GM12878 (cell line): Measurements from ENCODE around the gene HSPA1B. TPM values are rescaled to one million over a fixed set of nuclear protein-coding genes. Genes with fewer than 3 reads are reported as not detected.

Source experiments
- ATAC-seq: fragments of 200-7000 bp; cut with Tn5 transposase; 3 replicates; pipeline ENCODE4 v1.9.1; 2020; ENCODE audit warnings: mild to moderate bottlenecking, moderate library complexity
- BruUV-seq: library from RNA; stranded (reverse); fragments of 400-500 nt; replicated peaks from 2 replicates; lab custom pipeline; 2021; lab: Mats Ljungman, UMichigan
- CTCF ChIA-PET: fragments of 300-600 bp; sonication (Branson Sonifier 250); formaldehyde crosslinking; extraction: SDS; loops from one replicate; lab custom pipeline; 2021; ENCODE audit warnings: inconsistent platforms; lab: Yijun Ruan, JAX
- POLR2A ChIA-PET: fragments of 350-600 bp; formaldehyde crosslinking; extraction: SDS; loops from one replicate; lab custom pipeline; 2021; ENCODE audit warnings: inconsistent platforms; lab: Charles Lee
- RAD21 ChIA-PET: fragments of 300-600 bp; sonication (Branson Sonifier 250); formaldehyde crosslinking; loops from one replicate; lab custom pipeline; 2023; ENCODE audit warnings: antibody characterized with exemption; ENCODE audit not compliant: unreplicated experiment; lab: Charles Lee
- SMC1A ChIA-PET: fragments of 300-600 bp; sonication (Branson Sonifier 250); formaldehyde crosslinking; loops from one replicate; lab custom pipeline; 2023; ENCODE audit not compliant: unreplicated experiment, uncharacterized antibody; lab: Charles Lee
- DNase-seq: peaks from one replicate; pipeline ENCODE4 v3.0.0-alpha.2; 2011; ENCODE audit warnings: low read depth, low spot score
- FAIRE-seq: peaks from 3 replicates; lab custom pipeline; 2011; peaks lifted over from hg19 to GRCh38; lab: Jason Lieb, UNC
- H2AFZ ChIP-seq: 2 replicates; pipeline ENCODE4 v1.6.0; 2011; ENCODE audit warnings: low read depth, low read length, control low read depth; ENCODE audit not compliant: control insufficient read depth
- H3K27ac ChIP-seq: 2 replicates; pipeline ENCODE4 v1.5.1; 2011; ENCODE audit warnings: control low read depth; ENCODE audit not compliant: control insufficient read depth, insufficient read depth
- H3K27me3 ChIP-seq, 2 experiments: replicated peaks in 1 of 2; 2 replicates each; pipeline versions ENCODE4 v1.6.0 to v1.6.1; 2011; ENCODE audit warnings: low read length in 1 of 2; ENCODE audit not compliant: control insufficient read depth in 2 of 2, insufficient read depth in 2 of 2
- H3K36me3 ChIP-seq, 2 experiments: 2 replicates each; pipeline ENCODE4 v1.5.1; 2011; ENCODE audit warnings: low read length in 1 of 2; ENCODE audit not compliant: control insufficient read depth in 2 of 2, insufficient read depth in 2 of 2
- H3K4me1 ChIP-seq: 2 replicates; pipeline ENCODE4 v1.6.1; 2011; ENCODE audit warnings: mild to moderate bottlenecking, low read length, moderate library complexity, mixed read lengths; ENCODE audit not compliant: control insufficient read depth, insufficient read depth
- H3K4me2 ChIP-seq: 2 replicates; pipeline ENCODE4 v1.6.0; 2011; ENCODE audit warnings: control low read depth; ENCODE audit not compliant: control insufficient read depth, insufficient read depth
- H3K4me3 ChIP-seq: fragments of 200-600 bp; sonication (generic); 2 replicates; pipeline ENCODE4 v1.5.1; 2016
- H3K79me2 ChIP-seq: 2 replicates; pipeline ENCODE4 v1.6.0; 2011; ENCODE audit warnings: low read length; ENCODE audit not compliant: control insufficient read depth, insufficient read depth
- H3K9ac ChIP-seq: 2 replicates; pipeline ENCODE4 v1.8.0; 2011; ENCODE audit warnings: low read length, control low read depth, mixed read lengths; ENCODE audit not compliant: control insufficient read depth, insufficient read depth
- H3K9me3 ChIP-seq: replicated peaks from 3 replicates; pipeline ENCODE4 v1.5.1; 2011; ENCODE audit warnings: mild to moderate bottlenecking, low read length; ENCODE audit not compliant: control insufficient read depth, insufficient read depth
- H4K20me1 ChIP-seq: 2 replicates; pipeline ENCODE4 v1.6.0; 2011; ENCODE audit not compliant: control insufficient read depth, insufficient read depth
- BHLHE40 ChIP-seq, 2 experiments: fragments of 450-650 bp in 1 of 2; IDR thresholded peaks; 2 replicates each; pipeline ENCODE4 v1.6.1; 2011 to 2017; ENCODE audit warnings: low read depth in 2 of 2, borderline replicate concordance in 1 of 2, improper control_type of control experiment in 1 of 2, low read length in 1 of 2, mild to moderate bottlenecking in 1 of 2
- CHD2 ChIP-seq: IDR thresholded peaks from 2 replicates; pipeline ENCODE4 v1.6.1; 2011; ENCODE audit warnings: low read depth, low read length, improper control_type of control experiment, borderline replicate concordance
- IKZF2 ChIP-seq, 2 experiments: fragments of 450-650 bp; IDR thresholded peaks; 2 replicates each; pipeline ENCODE4 v1.6.1; 2017; ENCODE audit warnings: mild to moderate bottlenecking in 2 of 2, moderate library complexity in 2 of 2
- MLLT1 ChIP-seq: fragments of 450-650 bp; IDR thresholded peaks from 2 replicates; pipeline ENCODE4 v1.6.1; 2016; ENCODE audit warnings: mild to moderate bottlenecking
- PAX5 ChIP-seq: IDR thresholded peaks from 2 replicates; pipeline ENCODE4 v1.6.1; 2011; ENCODE audit warnings: low read depth, low read length, borderline replicate concordance
- POLR2A ChIP-seq: IDR thresholded peaks from 2 replicates; pipeline ENCODE4 v1.6.1; 2011; ENCODE audit warnings: low read depth, mild to moderate bottlenecking, low read length
- WGBS: methylation state at CpG from one replicate; pipeline ENCODE4 v1.1.6; 2016; ENCODE audit warnings: low lambda C conversion rate; ENCODE audit not compliant: insufficient replicate concordance, insufficient coverage; ENCODE audit errors: missing lambda C conversion rate; 5-methylcytosine and 5-hydroxymethylcytosine counted together
- in situ Hi-C: fragments of 300-500 bp; cut with MboI; formaldehyde crosslinking; loops from 9 replicates; pipeline ENCODE4 v1.14.3; 2018; ENCODE audit warnings: mixed read lengths
- intact Hi-C: fragments of 100-400 bp; cut with micrococcal nuclease; formaldehyde crosslinking; loops from one replicate; pipeline ENCODE4 v1.14.2; 2022; ENCODE audit not compliant: unreplicated experiment
- polyA plus RNA-seq, 11 experiments: library from polyadenylated mRNA; depleted of rRNA in 4 of 11; unstranded in 6 of 11; stranded (reverse) in 5 of 11; fragments of >200 nt; fragmentation: Nextera tagmentation in 4 of 11; fragmentation: Illumina TruSeq in 1 of 11; extraction: Ambion mirVana in 4 of 11; extraction: Trizol in 1 of 11; gene quantifications; 1 replicate in 1 of 11; 2 replicates in 10 of 11; pipeline versions ENCODE4 v1.2.1 to v1.2.3, GENCODE V29; 2011 to 2016; ENCODE audit warnings: inconsistent platforms in 2 of 11, missing spikeins in 2 of 11, low read depth in 1 of 11
- total RNA-seq, 4 experiments: library from RNA; depleted of rRNA in 3 of 4; stranded (reverse); fragments of >200 nt in 3 of 4; fragmentation: Illumina TruSeq in 1 of 4; extraction: Trizol in 1 of 4; gene quantifications; 2 replicates each; pipeline versions ENCODE4 v1.2.1 to v1.2.3, GENCODE V29; 2013 to 2021

HSPA1B gene
- total and polyA plus RNA-seq, 10 of the 15 experiments (the other 5 are each of a cell fraction or from before 2014, with no cell fraction given), result 0.11 to 40.5 (median 12.8) TPM

GRCh38 chr6:31836047-31836473 lies 8.5 kb downstream of the HSPA1B start:
- H3K27me3 ChIP-seq, result no peaks in the 10 kb centered on the region
- no peak for FAIRE-seq
- WGBS, result 2% methylated on average over 14 of the region's 14 CpGs
- BruUV-seq, result no TSS peak
- RAD21 ChIA-PET, result interaction anchor here (0.6 to 1.0 kb wide), 6 partner anchors 14 to 1520 kb away, joined by 3 to 5 read pairs (median 3); no protein-coding TSS in a partner anchor
- H3K4me3 ChIP-seq, result peak overlapping the region; percentile 82
- no peak for DNase-seq
- H3K79me2 ChIP-seq, result peaks cover 59% of the 10 kb centered on the region
- intact Hi-C loops (no loop called here), in situ Hi-C loops (loop anchor here (10.0 kb wide), 1 partner anchor 291 kb away; the partner anchor contains the start of genes ATP6V1G2, DDX39B and NFKBIL1)
- H3K4me1 ChIP-seq, result peaks cover 20% of the 10 kb centered on the region
- H2AFZ ChIP-seq, result no peak overlapping the region
- CTCF ChIA-PET, result interaction anchor here (0.7 to 3.3 kb wide), 7 partner anchors 27 to 461 kb away, joined by 3 to 22 read pairs (median 3); partner anchors contain the start of genes CLIC1 and NEU1
- H4K20me1 ChIP-seq, result peaks cover 9% of the 10 kb centered on the region
- POLR2A ChIA-PET, result interaction anchor here (0.7 to 10.9 kb wide), 10 partner anchors 8 to 184 kb away, joined by 3 to 122 read pairs (median 4); partner anchors contain the start of genes CLIC1, HSPA1A, HSPA1B and HSPA1L
- H3K9ac ChIP-seq, result peak overlapping the region; percentile 90
- no peak for ATAC-seq
- H3K4me2 ChIP-seq, result peak overlapping the region; percentile 30
- H3K9me3 ChIP-seq, result no peaks in the 10 kb centered on the region
- peak overlapping the region; percentile 96 for H3K27ac ChIP-seq
- TF ChIP-seq CHD2 (no peak), PAX5 (0 out of 2 replicates have a peak, but pooled peaks have one; percentile 45), BHLHE40 (IDR thresholded peaks at IDR 0.05; ENCODE audit: borderline replicate concordance in 1 of 2, low read depth in 2 of 2, low read length in 1 of 2) (peak; percentile 80 to 88), MLLT1 (0 out of 2 replicates have a peak, but pooled peaks have one; percentile 27), IKZF2 (IDR thresholded peaks at IDR 0.05) (peak in 1 of 2 experiments; percentile 14; a peak in 1 of 4 replicates), POLR2A (peak; percentile 53)
- SMC1A ChIA-PET, result interaction anchor here (0.8 to 1.2 kb wide), 4 partner anchors 41 to 106 kb away, joined by 3 to 4 read pairs (median 4); no protein-coding TSS in a partner anchor
- H3K36me3 ChIP-seq, result peaks cover 10 to 24% of the 10 kb centered on the region in 2 experiments
